NCI-H345 treated with DMSO at 0.1 percent for 48 hours (cell line): ENCODE measurements around the gene PRKN.

Experiments
- DNase-seq: peaks from one replicate; lab custom pipeline; 2025; ENCODE audit not compliant: unreplicated experiment; lab: John Stamatoyannopoulos, UW

Gene PRKN

GRCh38 chr6:161686655-161687054 is 1040.9 kb downstream of the PRKN start:
- no peak for DNase-seq

GRCh38 chr6:161684731-161685475 is 1042.7 kb downstream of the PRKN start:
- DNase-seq = no peak

DNA sequence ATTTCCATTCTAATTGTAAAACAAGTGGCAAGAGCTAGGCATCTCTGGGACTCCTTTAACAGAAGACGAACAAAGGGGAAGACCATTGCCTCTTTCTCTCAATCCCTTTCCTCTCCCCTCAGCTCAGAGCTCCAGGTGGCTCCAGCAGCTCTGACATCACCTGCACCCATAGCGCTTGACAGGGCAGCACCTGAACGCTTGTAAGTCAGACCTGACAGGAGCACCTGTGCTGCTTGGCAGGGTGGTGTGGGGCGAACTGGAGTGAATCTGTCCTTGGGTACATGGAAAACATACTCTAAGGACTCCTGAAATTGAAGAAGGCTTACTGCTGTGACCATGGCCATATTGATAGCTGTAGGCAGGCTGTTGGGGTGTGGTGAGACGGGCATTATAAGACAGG is 1044.2 kb downstream of the PRKN start:
- DNase-seq = no peak

GRCh38 chr6:161682982-161683381 is 1044.6 kb downstream of the PRKN start:
- no peak for DNase-seq

GRCh38 chr6:161679980-161680538 is 1047.5 kb downstream of the PRKN start:
- DNase-seq = no peak

DNA sequence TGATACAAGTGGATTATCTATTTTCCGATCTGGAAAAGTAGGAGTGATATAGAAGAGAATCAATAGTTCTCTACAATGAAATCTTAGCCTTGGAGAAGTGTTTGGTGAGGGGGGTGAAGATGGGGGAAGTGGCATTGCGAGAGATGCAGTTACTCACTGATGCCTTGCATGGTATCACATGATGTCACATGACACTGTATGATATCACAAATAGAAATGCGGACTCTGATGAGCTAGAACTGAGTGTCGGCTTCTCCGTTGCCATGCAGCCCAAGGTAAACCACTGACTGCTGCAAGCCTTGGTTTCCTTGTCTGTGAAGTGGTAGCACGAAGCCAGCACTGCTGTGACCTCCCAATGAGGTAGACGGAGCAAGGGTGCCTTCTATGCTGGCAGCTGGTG is 1050.4 kb downstream of the PRKN start:
- no peak for DNase-seq

- no peak for DNase-seq
Observed at GRCh38 chr6:161676586-161676985, 1051.0 kb downstream of the PRKN start.

GRCh38 chr6:161674930-161675682 is 1052.5 kb downstream of the PRKN start:
- DNase-seq = no peak

DNA sequence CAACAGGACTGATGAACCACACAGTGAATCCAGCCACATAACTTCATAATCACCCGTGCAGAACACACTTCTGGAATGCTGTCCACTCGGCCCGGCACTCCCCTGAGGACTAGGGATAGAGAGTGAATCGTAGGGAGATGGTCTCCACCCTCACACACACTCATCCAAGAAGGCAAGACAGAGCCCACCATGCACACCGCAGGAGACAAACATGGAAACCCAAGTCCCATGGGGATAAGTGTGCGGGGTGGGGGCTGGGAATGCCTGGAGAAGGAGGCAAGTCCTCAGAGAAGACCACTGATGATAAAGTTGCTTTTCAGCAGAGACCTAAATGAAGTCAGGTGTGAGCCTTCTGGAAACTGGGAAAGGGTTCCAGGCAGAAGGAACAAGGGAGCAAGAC is 1054.5 kb downstream of the PRKN start:
- no peak for DNase-seq

DNA sequence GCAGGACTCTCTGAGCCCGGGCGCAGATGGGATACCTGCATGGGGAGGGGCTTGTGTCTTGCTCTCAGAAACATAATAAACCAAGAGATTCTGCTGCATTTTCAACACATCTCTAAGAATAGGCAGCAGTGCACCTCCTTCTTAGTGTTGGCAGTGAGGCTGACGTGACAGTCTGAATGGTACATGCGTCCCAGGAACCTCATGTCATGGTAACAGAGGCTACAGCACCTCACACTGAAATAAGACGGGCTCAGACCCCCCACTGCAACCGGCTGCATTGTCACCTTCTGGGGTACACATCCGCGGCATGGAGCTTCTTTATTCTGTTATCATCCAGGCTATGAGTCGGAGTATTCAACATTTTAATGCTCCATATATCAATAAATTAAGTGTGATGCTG is 1056.4 kb downstream of the PRKN start:
- DNase-seq = no peak

DNA sequence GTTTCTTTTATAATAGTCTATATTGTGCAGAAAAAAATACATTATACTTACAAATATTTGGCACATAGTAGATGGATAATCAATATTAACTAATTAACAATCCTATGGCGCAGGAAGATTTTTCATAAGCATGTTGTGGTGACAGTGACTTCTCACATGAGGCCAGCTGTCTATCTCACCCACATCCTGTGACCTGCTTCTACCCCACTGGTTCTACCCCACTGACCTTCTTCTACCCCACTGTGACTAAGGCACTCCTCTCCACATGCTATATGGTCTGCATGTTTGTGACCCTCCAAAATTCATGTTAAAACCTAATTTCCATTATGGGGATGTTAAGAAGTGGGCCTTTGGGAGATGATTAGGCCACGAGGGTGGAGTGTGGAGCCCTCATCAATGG is 1058.9 kb downstream of the PRKN start:
- DNase-seq = no peak

DNA sequence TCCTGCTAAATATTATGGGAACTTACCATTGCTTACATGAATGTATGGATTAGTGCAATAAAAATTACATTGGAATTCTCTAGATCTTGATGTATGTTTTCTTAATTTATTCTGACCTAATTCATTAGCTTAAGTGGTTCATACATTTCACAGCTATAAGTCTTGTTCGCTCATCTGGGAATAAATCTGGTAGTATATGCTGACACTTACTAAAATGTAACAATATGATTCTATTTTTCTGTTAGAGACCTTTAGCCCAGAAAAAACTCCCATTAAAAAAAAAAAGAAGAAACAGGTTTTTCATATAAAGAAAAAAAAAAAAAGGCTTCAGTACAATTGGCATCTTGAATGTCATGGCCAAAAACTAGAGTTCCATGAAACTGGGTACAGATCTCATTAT is 1059.6 kb downstream of the PRKN start:
- DNase-seq = no peak

GRCh38 chr6:161663682-161664081 is 1063.9 kb downstream of the PRKN start:
- no peak for DNase-seq

- DNase-seq = no peak
Observed at GRCh38 chr6:161660666-161661571, 1066.6 kb downstream of the PRKN start.

DNA sequence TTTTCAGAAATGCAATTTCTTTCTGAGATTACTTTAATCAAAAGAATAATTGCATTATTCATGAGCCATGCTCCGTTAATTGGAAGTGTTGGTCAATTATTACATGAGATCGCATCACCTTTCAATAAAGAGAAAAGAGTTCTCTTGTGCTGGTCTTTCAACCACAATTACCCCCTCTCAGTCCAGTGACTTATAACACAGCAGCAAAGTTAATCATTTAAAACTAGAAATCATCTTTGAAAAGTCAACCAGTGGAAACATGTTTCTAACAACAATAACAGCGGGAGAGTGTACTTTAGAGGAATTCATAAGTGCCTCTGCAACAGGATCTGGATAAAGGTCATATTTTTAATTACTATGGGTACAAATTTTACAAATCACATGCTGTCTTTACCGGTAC is 1069.4 kb downstream of the PRKN start:
- no peak for DNase-seq

- DNase-seq = no peak
Observed at GRCh38 chr6:161654209-161654608, 1073.4 kb downstream of the PRKN start.

GRCh38 chr6:161651949-161652348 is 1075.6 kb downstream of the PRKN start:
- no peak for DNase-seq

GRCh38 chr6:161649841-161650240 is 1077.7 kb downstream of the PRKN start:
- no peak for DNase-seq

DNA sequence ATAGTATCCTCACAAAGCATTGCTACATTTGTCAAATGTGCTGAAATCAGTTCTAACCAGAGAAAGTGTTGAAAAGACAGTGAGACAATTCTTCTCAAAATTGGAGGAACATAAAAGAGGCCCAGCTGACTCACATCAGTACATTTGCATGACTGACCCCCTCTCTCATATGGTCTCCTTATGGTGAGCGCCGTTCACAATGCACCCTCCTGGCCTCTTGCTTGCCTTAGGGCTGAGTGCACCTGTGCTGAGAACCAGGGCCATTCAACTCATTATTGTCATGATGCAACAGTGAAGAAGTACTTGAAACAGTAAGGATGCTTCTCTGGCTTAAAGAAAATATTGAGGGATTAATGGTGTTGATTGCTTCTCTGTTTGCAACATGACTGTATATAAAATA is 1078.5 kb downstream of the PRKN start:
- DNase-seq = no peak

- no peak for DNase-seq
Observed at GRCh38 chr6:161647234-161647633, 1080.3 kb downstream of the PRKN start.

- no peak for DNase-seq
Observed at GRCh38 chr6:161644521-161644920, 1083.0 kb downstream of the PRKN start.
